GM21367 (cell line): Measurements from ENCODE around the gene CATSPER1.

Experiments
- ATAC-seq: cut with Tn5 transposase; IDR thresholded peaks from one replicate; pipeline ENCODE4 v1.9.1; 2021; ENCODE audit not compliant: unreplicated experiment

The CATSPER1 gene

DNA sequence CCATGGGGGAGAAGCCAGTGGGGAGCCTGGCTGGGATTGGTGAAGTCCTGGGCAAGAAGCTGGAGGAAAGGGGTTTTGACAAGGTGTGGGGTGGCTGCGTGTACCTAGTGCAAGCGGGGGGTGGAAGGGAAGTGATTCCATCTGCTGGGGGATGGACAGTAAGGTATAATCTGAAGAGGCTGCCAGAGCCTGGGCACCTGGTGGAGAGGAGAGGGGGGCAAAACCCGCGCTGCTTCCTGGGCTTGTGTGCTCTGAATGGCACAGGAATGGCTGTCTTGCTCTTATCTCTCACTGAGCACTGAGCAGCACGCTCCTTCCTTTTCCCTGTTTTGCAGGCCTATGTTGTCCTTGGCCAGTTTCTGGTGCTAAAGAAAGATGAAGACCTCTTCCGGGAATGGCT is 23.0 kb downstream of the CATSPER1 start:
- no peak for ATAC-seq

DNA sequence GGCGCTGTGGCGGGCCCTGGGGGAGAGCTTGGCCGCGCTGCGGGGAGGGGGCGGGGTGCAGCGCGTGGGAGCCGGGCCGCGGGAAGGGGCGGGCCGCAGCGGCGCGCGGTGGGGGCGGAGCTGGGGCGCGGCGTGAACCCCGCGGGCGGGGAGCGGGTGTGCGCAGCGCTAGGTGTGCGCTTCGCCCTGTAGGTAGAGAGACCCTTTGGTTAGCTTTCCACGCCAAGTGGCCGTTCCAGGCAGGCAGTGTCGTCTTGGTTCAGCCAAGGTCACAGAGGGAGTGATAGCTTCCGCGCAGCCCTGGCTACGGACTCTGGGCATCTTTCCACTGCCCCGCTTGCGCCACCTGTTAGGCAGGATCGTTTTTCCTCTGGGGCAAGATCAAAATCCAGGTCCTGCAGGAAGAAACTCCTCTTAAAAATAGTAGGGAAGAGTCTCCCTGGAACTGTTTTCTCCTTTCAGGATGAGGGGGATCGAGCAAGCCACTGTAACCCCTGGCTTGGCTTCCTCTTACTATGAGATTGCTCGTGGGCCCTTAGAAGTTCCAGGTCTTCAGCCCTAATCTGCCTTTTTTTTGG is 23.5 kb downstream of the CATSPER1 start:
- peak; percentile 34 for ATAC-seq

DNA sequence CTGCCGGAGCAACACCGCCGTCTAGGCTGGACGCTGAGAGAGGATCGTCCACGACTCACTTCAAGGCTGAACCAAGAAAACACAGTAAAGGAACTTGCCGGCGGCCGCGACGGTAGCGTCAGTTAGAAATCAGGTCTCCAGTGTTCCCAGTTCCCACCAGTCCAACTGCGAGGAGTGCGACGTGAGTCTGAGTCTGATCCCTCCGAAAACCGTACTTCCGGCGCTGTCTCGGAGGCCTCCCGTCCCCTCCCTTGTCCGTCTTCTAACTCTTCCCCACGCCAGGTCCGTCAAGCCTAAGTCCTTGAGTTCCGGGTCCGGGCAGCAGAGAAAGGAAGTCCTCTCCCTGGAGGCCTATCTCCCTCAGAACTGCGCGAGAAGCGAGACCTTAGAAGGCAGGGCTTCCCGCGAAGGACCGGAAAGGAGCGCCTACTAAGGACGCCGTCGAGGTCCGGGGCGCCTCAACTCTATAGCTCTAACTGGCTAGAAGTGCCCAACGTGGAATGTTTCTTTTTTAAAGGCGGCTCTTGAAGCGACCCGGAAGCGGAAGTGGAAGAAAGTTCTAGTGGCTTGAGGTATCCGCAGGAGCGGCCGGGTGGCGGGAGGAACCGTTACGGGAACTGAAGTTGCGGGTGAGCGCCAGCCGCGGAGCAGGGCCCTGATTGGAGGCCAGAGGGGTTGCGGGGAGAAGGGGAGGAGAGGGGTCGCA is 24.2 kb downstream of the CATSPER1 start, which contains the start of the genes BANF1 and EIF1AD:
BANF1 (plus strand) TSS at position 562 of the 706 bp plus-strand sequence. CDS start 748 bp downstream, outside the sequence.
EIF1AD (minus strand) TSS at position 216 of the 706 bp plus-strand sequence. CDS start 1,768 bp downstream, outside the sequence.
- peak; percentile 60 for ATAC-seq

DNA sequence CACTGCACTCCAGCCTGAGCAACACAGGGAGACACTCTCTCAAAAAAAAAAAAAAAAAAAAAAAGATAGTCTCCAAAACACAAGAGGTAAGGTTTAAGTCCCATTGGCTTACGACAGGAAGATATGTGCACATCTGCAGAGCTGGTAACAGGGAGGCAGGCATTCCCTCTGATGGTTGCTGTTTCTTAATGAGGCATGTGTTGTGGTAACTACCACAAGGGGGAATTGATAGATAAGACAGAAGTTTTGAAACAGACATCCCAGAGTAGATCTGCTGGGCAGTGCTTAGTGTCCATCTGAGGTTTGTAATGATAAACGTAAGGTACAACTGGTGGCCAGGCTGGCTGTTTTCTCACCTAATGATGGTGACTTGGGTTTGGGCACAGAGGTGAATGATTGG is 29.0 kb downstream of the CATSPER1 start:
- ATAC-seq: no peak

DNA sequence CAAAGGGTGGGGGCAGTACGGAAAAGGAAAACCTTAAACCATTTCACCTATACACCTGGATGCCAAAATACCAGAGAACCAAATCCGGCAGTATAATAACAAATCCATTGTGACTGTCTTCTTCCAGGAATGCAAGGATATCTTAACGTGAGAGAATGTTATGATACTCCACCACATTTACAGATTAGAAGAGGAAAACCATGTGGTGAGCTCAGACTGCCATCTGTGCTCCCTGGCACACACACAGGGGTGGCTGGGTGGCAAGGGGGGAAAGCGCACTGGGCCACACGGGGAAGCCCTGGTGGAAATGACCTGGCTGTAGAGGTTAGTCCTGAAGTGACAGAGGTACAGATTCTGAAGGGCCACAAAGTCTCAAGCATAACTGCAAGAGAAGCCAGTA is 34.2 kb downstream of the CATSPER1 start:
- ATAC-seq: no peak

DNA sequence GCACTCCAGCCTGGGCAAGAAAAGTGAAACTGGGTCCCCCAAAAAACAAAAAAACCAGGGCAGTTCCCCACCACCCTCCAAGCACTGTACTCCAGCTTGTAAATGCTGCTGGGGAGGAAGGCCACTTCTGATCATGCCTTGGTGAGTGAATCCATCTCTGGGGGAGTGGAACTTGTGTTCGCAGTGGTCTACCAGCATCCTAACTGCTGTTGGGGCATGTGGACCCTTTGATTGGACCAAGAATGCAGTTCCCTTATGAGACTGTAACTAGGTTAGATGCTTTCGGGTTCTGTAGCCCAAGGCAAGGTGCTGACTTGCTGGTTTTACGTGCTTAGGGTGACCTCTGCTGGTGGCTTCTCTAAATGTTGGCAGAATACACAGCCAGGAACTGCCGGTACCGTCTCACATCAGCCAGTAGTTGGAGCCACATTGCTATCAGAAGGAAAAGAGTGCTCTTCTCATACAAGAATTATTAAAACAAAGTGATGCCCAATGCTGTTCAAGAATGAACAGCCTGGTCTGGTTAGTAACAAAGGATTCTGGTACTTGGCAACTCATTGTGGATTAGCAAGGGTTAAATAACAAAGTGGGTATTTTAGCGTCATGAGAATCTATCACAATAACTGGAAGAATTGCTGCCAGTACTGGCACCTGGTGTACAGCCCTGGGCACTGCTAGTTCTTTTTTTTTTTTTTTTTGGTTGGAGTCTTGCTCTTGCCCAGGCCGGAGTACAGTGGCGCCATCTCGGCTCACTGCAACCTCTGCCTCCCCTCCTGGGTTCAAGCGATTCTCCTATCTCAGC is 37.3 kb downstream of the CATSPER1 start:
- peak; percentile 90 for ATAC-seq

DNA sequence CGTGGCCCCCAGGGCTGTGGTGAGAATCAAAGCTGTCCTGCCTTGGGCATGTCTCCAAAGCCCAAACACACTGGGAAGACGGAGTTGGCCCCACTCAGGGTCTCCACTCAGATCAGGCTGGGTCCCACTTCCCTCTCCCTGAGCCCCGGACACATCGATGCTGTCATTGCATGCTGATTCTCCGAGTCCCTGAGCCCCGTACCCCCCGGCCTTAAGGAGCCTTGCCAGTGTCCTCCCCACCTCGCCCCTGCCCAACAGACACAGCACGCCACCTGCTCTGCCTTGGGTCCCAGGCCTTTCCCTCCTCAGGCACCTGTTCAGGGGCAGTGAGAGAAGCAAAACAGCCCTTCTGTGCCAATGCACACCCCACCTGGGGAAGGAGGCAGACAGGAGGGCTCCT is 38.9 kb downstream of the CATSPER1 start:
- ATAC-seq: no peak

DNA sequence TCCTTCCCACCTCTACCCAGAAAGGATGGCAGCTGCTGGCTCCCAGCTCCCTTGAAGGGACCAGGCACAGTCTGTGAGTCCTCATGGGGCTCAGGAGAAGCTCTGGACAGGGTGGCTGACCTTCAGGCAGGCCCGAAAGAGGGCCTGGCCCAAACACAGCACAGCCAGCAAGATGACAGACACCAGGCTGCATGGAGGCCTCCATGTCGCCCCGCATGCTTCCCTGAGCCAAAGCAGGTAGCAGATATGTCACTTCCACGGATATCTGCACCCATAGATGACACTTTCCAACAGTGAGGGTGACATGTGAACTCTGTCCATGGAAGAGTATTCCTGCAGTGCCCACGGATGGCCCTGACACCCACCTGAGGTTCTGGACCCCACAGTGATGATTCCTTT is 42.7 kb downstream of the CATSPER1 start:
- no peak for ATAC-seq

DNA sequence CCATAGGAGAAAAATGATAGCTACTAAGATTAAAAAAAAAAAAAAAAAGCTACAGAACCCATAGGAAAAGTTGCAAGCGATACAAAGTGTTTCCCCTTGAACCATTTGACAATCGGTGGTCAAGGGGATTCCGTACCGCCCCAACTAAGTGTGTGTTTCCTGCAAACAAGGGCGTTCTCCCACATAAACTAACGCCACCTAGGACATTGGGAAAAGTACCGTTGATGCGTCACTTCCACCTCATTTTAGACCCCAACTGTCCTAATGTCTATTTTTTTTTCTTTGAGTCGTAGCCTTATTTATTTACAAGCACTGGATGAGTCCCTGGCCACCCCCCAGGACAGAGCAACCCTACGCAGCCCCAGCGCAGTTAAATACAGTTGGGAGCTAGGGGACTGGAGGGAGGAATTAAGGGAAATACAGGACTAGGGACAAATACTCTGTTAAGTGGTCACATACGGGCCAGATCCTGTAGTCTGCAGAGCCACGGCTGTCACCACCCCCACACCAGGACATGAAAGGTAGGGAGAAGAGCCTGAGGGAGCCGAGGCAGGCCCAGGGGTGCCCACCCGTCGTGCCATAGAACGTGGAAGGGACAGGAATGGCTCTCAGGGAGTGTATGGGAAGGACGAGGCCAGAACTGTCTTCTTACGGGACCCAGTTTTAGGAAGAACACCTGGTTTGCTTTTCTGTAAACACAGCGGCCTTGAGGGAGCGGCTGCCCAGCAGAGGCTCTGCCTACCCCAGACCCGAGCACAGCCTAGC is 43.3 kb downstream of the CATSPER1 start:
- no peak for ATAC-seq

DNA sequence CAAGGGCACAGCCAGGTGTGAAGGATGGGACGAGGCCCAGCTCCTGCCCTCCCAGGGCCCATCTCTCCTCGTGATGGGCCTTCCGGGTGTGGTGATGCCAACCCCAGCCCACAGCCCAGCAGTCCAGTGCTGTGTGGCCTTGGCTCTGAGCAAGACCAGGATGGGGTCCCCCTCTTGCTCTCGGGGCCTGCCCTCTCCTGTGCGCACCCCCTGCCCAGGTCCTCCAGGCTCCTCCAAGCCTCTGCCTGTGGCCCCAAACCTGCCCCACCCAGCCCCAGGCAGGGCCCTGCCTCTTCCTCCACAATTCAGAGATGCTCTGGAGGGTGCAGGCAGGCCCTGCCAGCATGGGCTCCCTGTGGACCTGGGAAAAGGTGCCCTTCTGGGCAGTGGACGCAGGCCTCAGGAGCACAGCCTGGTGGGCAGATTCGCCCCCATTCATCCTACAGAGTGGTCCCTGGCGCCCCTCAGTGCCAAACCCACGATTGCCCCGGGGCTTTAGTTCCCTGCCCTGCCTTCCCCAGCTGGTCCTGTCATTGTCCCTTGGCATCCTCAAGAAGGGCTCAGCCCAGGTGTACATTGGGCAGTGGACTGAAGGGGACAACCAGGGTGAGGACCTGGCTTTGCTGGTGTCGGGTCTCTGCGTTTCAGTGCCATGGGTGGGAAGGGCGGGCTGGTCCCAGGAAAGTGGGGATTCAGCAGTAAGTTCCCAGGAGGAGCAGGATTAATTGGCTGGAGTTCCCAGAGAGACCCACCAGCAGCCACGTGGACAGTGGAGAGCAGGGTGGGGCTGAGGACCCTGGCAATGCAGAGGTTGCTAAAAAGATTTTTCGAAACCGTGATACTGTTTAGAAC is 44.1 kb downstream of the CATSPER1 start:
- ATAC-seq: no peak

DNA sequence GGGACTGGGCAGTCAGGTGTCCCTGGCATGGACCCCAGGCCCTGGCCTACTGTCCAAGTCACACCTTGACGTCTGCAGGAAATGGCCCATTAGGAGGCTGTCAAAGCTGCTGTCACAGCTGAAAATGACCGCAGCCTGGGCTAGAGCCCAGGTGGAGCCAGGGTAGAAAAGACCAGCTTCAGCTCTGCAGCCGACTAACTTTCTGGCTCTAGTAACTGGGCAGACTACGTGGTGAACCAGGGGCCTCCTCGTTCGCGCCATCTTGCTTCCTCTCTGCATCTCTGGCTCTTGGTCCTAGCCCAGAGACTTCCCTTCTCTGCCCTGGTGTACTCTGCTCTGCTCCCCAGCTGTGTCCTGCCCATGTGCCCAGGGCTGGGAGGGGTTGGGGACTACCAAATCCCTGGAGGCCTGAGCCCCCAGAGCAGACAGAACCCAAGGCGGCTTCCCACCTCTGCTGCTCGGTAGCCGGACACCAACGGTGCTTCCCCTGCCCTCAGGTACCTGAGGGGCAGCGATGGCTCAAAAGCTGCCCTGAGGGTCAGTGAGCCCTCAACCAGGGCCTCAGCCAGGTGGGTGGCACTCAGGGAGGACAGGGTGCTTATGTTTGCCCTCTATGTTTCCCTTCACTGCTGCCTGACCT is 45.1 kb downstream of the CATSPER1 start:
- ATAC-seq: no peak

DNA sequence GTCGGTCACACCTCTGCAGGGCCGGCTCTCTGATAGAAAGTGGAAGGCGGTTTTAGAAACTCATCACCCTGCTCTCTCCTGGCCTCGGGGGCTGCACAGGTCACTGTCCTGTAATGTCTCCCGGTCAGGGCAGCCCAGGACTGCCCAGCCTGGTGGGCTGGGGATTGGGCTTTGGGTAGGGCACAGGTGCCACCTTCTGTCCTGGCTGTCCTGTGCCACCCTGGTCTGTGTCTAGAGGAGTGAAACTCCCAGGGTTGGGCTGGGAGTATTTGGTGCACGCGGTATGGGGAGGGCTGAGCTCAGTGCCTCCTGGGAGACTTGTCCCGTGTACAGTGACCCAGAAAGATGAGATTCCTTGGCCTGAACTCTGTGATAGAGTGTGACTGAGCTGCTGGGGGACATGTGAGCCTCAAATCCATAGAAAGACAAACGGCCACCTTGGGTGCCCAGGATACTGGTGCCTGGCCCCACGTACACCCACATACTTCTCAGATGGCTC is 47.0 kb downstream of the CATSPER1 start:
- ATAC-seq: no peak

DNA sequence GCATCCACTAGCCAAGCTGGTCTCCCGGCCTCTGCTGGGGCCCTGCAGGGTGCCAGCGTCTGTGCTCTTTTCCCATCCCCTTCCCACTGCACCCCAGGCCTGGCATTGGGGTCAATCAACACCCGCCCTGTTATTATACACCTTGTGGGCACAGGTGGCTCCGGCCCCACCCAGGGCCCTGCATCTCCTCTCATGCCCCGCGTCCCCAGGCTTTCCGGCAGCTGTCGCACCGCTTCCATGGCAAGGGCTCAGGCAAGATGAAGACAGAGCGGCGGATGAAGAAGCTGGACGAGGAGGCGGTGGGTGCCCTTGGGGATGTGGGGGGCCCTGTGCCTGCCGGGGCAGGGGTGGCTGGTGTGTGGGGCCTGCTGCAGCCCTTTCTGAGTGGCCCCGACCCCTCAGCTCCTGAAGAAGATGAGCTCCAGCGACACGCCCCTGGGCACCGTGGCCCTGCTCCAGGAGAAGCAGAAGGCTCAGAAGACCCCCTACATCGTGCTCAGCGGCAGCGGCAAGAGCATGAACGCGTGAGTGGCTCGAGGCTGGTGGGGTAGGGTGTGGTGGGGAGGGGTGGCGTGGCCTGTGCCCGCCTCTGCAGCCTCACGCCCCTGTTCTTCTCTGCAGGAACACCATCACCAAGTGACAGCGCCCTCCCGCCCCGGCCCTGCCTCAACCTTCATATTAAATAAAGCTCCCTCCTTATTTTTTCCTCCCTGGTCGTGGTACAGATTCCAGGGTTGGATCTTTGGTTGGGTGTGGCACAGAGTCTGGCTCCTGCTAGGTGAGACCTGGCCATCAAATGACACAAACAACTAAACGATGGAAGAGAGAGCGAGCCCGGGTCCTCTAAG is 47.7 kb downstream of the CATSPER1 start:
- ATAC-seq: no peak

DNA sequence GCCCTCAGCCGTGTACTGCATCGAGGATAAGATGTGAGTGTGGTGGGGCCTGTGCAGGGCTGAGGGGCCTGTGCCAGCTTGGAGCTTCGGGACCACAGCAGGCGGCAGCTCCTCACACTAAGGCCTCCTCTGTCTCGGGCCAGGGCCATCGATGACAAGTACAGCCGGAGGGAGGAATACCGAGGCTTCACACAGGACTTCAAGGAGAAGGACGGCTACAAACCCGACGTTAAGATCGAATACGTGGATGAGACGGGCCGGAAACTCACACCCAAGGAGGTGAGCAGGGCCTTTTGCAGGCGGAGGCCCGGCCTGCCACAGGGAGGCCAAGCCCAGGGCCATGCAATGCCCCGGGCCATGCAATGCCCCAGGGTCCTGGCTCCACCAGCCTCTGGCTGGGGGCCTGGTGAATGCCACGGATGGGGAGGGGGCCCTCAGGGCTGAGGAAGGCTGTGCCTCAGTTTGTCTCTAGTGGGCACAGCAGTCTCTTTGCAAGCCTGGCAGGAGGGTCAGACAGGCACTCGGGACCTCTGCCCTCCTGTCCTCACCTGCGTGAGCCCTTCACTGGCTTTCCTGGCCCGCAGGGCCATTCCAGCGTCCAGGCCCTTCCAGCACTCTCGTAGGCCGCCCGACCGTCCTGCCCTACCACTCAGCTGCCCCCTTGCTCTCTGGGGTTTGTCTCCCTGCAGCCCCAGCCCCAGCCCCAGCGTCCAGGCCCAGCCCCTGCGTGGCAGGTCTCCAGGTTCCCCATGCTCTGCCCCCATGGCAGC is 48.5 kb downstream of the CATSPER1 start:
- ATAC-seq: no peak

DNA sequence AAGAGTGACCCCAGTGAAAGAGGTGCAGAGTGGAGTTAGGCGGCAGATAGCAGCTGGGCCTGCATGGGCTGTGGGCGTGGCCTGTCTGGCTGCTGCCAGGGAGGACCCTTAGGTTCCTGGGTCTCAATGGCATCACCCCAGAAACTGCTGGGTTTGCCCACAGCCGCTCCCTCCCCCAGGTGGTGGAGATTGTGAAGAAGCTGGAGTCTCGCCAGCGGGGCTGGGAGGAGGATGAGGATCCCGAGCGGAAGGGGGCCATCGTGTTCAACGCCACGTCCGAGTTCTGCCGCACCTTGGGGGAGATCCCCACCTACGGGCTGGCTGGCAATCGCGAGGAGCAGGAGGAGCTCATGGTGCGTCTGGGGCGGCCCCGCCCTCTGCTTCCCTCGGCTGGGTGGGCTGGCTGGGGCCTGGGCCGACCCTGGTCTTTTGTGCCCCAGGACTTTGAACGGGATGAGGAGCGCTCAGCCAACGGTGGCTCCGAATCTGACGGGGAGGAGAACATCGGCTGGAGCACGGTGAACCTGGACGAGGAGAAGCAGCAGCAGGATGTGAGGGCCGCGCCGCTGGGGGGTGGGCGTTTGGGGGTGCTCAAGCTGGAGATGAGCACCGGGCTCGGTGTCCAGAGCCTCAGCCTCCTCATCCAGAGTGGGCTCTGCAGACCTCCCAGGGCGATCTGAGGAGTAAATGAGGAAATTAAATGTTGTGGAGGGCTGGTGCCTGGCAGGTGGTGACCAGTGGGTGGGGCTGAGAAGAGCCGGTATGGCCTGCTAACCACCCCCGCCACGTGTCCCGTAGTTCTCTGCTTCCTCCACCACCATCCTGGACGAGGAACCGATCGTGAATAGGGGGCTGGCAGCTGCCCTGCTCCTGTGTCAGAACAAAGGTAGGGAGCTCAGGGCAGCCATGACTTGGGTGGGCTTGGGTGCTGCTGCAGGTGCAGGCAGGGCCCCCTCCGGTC is 49.8 kb downstream of the CATSPER1 start:
- ATAC-seq: no peak

DNA sequence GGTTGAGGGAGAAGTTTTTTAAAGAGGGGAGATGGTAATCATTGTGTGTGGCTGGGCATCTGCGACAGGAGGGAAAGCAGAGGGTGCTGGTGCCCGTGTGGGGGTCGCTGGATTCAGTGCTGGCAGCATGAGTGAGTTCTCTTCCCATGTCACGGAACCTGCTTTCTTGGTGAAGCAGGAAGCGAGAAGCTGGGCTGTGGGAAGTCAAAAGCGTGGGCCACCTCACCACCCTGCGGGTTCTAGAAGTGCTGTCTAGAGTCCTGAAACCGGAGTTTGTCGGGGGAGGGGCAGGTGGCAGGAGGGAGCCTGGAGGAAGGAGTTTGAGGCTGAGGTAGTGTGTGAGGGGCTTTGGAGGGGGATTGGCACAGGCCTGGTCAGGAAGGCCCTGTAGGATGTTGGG is 50.5 kb downstream of the CATSPER1 start:
- no peak for ATAC-seq
